ENCODE data around the gene KYAT1. TPM values are rescaled to one million over a fixed set of nuclear protein-coding genes. Genes with fewer than 3 reads are reported as not detected.

The KYAT1 gene
- total RNA-seq (2014; rRNA removed; shearing (Covaris generic)): 10.4 and 11.8 TPM in 2 replicates

DNA sequence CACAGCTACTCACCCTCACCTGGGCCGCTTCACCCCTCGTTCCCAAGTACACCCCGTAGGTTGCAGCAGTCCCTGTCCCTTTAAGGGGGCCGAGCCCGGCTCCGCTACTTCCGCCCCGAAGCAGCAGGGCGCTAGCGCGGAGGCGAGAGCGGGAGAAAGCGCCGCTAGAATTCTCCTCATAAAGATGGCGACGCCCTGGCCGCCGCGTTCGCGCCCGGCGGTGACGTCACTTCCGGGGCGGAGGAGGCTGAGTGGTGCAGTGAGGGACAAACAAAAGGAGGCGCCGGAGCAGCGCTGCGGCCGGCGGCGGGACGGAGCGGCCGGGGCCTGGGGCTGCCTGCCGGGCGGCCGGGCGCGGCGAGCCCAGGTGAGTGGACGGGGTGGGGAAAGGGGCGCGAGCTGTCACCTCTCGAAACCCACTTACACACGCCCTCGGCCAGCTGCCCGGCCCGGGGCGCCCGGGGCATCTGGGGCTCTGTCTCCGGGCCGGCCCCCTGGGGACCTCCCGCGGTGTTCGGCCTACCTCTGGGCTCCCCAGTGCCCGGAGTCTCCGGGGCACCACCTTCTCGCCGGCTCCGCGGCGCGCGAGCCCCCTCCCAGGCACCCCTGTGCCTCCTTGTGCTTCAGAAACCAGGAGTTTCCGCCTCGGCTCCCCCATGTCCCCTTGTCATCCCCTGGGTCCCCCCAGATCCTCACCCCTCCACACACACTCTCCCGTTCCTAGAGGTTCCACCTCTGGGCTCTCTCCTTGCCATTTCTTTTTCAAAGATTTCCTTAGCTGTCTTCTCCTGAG, at the start of gene KYAT1, which contains the start of gene LRRC8A:
TSS of gene KYAT1 (minus strand) at position 67 of the 793 bp plus-strand sequence. CDS start 36,545 bp downstream, outside the sequence.
TSS of gene LRRC8A (plus strand) at position 250 of the 793 bp plus-strand sequence. CDS start 25,032 bp downstream, outside the sequence.
- DNase-seq (ENCODE audit: low spot score): peak; percentile 96

DNA sequence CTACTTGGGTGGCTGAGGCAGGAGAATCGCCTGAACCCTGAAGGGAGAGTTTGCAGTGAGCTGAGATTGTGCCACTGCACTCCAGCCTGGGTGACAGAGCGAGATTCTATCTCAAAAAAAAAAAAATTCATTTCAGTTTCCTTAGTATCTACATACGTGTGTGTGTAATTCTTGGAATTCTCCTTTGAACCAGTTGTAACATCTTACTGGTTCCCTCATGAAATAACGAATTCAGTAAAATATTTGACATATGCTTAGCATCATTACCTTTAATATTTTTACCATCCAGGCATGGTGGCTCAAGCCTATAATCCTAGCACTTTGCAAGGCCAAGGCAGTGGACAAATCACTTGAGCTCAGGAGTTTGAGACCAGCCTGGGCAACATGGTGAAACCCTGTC, 47.8 kb upstream of the KYAT1 start:
- DNase-seq (ENCODE audit: low spot score): no peak

DNA sequence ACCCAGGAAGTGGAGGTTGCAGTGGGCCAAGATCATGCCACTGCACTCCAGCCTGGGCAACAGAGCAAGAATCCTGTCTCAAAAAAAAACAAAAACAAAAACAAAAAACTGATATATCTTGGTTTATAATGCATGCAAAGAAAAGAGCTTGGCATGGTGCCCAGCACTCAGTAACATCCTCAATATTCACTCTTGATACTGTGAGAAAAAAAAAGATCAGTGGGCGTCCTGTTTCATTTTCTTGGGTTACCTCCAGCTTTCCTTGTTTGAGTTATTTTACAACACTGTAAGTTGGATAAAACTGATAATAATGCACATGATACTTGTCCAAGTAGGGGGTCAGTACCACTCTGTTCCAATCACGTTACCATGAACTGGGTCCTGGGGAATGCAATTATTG, 46.9 kb upstream of the KYAT1 start:
- DNase-seq (ENCODE audit: low spot score): no peak

DNA sequence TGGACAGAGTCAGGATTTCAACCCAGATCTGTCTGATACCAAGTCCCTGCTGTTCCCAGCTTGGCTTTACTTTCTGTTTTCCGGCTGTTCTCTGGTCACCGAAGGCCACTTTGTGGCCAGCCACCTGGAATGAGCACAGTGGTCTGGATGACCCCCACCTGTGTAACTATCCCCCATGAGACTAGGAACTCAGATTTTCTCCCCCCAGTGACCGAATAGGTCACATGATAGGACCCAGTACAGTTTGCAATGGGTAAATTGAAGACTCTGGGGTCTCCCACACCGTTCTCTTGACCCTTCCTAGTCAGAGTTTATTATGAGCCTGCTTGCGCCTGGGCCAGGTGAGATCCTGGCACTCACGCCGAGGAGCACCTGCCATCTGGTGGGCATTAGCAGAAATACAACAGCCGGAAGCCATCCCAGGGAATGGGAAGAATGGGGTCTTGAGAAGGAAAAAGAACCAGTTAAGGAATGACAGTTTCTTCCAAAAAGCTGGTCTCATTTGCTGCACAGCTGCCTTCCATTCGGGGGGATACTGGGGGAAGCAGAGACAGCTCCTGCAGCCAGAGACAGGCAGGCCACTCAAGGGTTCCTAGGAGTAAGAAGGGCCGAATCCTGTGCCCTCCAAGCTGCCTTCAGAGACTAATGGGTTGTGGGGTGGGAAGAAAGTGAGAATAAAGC, 46.1 kb upstream of the KYAT1 start:
- peak; percentile 75 for DNase-seq (ENCODE audit: low spot score)

DNA sequence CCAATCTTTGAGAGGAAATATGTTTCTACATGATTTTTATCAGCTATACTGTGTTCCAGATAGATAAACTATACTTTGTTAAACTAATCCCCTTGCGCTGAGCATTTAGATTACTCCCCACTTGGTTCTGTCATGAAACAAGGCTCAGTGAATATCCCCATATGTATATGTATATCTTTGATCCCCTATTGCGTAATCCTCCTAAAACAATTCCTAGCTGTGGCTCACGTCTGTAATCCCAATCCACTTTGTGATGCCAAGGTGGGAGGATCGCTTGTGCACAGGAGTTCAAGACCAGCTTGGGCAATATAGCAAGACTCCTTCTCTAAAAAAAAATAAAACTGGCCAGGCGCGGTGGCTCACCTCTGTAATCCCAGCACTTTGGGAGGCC, 41.7 kb upstream of the KYAT1 start:
- no peak for DNase-seq (ENCODE audit: low spot score)

DNA sequence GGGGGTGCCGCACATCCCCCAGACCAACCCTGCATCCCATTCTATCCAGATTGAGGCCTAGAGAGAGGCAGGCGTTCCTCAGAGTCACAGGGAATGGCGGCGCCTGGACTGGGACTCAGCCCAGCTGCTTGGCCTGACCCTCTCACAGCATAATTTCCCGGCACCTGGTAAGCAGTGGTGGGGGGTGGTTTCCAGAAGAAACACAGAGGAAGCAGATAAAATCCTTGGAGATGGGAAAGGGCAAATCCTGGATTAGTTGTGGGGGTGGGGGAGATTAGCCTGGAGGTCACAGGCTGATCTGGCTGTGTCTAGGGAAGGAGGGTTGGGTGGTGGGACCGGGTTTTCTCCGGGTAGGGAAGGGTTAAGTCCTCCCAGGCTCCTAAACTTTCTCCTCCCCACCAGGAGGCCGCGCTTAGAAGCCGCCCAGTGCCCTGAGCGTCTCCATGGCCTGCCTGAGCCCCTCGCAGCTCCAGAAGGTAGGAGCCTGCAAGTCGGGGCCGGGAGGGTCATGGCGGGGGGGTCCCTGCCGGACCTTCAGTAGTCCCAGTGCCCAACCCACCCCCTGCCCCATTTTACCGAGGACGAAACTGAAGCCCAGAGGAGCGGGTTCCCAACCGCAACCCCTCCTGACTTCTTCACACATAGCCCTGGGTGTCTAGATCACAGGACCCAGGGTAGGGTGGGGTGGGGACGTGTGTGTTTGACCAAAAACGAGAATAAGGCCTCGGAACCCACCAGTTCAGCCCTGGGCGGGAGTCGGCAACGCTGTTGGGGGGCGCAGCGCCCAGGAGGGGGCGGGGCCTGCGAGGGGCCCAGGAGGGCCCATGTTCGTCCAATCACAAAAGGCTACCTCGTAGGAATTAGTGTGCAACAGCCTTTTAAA, 40.4 kb upstream of the KYAT1 start:
- DNase-seq (ENCODE audit: low spot score): no peak

DNA sequence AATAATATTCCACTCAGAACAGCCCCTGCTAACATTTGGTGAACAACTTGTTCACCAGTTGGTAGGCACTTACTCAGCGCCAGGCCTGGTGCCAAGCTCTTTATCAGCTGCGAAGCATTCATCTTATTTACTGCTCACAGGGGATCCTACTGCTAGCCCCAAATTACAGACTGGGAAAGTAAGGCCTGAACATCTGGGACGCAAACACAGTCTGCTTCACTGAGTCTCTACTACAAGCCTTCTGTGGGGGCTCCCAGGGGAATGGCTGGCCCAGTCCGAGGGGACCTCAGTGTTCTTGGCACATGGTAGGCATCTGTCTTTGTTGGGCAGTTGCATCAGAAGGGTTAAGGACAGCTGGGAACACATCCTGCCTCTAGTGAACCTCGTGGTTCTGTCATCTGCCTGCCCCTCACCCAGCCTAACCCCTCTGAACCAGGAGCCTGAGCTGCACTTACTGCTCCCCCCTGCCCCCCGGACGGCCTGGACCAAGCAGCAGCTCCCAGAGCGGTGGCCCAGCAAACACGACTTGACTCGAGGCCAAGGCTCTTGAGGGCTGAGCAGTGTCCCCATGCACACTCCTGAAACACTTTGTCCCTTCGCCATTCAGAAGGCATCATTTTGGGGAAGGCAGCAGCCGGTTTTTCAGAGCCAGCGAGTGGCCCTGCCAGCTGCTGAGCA, 38.8 kb upstream of the KYAT1 start, which contains the start of gene PHYHD1:
TSS of gene PHYHD1 (plus strand) at position 602 of the 678 bp plus-strand sequence. CDS start 1,342 bp downstream, outside the sequence.
- no peak for DNase-seq (ENCODE audit: low spot score)

DNA sequence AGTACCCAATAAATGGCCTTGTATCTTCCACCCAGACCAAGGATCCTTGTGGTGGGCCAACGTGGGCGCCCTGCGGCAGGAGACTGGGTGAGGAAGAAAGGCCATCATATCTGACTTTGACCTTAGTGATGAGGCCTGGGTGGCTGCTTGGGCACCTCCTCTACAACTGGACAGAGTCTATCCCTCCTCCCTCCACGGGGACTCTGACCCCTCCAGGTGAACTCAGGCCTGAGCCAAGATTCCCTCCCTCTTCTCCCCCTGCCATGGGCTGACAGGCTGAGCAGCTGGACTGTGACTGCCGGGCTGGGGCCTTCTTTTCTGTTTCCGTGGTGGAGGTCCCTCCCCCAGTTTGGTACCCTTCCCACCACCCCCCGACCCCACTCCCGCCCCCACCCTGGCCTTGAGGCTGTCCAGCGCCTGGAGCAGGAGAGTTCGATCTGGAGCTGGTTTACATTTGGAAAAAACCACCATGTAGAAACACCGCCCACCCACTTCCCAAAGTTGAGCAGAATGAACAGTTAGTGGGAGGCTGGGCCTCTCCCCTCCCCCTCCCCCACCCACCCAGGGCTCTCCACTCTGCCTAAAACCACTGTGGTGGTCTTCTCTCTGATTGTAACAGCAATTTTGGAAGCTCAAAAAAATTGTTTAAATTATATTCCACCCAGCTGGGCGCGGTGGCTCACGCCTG, 37.8 kb upstream of the KYAT1 start:
- DNase-seq (ENCODE audit: low spot score): no peak

DNA sequence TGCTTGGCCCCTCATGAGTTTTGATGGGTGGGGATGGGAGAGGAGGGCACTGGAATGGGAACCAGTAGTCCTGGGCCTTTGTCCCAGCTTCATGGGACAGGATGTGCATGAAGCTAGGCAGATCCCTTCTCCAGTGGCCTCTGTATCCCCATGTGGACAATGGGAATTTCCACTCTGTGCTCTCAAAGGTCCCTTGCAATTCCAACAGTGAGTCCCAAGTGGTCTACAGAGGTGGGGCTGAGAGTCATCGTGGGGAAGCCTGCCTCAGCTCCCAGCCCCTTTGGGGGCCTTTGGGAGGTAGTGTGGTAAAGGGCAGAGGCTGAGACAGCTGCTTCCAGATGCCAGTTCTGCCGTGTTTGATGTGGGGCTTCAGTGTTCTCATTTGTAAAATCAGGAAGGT, 37.2 kb upstream of the KYAT1 start:
- no peak for DNase-seq (ENCODE audit: low spot score)

DNA sequence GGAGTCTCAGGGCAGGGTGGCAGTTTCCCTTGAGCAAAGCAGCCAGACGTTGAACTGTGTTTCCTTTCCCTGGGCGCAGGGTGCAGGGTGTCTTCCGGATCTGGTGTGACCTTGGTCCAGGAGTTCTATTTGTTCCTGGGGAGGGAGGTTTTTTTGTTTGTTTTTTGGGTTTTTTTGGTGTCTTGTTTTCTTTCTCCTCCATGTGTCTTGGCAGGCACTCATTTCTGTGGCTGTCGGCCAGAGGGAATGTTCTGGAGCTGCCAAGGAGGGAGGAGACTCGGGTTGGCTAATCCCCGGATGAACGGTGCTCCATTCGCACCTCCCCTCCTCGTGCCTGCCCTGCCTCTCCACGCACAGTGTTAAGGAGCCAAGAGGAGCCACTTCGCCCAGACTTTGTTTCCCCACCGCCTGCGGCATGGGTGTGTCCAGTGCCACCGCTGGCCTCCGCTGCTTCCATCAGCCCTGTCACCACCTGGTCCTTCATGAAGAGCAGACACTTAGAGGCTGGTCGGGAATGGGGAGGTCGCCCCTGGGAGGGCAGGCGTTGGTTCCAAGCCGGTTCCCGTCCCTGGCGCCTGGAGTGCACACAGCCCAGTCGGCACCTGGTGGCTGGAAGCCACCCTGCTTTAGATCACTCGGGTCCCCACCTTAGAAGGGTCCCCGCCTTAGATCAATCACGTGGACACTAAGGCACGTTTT, 35.5 kb upstream of the KYAT1 start:
- DNase-seq (ENCODE audit: low spot score): no peak

DNA sequence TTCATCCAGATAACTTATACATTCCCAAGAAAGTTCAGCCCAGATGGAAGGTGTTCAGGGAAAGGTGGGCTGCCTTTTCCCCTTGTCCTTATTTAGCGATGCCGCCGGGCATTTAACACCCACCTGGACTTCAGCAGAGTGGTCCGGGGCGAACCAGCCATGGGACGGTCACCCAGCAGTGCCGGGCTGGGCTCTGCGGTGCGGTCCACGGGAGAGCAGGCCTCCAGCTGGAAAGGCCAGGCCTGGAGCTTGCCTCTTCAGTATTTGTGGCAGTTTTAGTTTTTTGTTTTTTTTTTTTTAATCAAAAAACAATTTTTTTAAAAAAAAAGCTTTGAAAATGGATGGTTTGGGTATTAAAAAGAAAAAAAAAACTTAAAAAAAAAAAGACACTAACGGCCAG, 35.0 kb upstream of the KYAT1 start:
- no peak for DNase-seq (ENCODE audit: low spot score)

DNA sequence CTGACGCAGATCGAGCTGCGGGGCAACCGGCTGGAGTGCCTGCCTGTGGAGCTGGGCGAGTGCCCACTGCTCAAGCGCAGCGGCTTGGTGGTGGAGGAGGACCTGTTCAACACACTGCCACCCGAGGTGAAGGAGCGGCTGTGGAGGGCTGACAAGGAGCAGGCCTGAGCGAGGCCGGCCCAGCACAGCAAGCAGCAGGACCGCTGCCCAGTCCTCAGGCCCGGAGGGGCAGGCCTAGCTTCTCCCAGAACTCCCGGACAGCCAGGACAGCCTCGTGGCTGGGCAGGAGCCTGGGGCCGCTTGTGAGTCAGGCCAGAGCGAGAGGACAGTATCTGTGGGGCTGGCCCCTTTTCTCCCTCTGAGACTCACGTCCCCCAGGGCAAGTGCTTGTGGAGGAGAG, 34.5 kb upstream of the KYAT1 start:
- DNase-seq (ENCODE audit: low spot score): no peak

DNA sequence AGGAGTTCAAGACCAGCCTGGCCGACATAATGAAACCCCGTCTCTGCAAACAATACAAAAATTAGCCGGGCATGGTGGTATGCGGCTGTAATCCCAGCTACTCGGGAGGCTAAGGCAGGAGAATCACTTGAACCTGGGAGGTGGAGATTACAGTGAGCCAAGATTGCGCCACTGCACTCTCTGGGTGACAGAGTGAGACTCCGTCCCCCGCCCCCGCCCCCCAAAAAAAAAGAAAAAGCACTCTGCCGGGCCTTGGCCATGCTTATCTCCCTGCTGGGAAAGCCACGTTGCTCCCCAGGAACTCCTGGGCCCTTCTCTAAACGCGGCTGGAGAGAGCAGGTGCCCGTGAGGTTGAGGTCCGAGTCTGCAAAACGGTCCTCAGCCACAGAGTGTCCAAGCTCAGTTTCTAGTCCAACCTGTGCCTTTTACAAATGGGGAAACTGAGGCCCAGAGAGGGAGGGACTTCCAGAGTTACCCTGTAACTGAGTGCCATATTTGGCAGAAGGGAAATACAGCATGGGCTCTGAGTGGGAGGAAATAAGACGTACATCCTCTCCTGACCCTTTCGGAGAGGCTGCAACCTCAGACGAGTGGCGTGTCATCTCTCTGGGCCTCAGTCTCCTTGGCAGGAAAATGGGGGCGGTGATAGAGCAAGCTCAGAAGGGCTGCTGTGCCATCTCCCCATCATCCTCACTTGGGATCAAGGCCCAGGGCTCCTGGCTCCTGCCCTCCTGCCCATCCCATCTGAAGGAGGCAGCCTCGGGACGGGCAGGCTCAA, 32.4 kb upstream of the KYAT1 start:
- DNase-seq (ENCODE audit: low spot score): no peak

DNA sequence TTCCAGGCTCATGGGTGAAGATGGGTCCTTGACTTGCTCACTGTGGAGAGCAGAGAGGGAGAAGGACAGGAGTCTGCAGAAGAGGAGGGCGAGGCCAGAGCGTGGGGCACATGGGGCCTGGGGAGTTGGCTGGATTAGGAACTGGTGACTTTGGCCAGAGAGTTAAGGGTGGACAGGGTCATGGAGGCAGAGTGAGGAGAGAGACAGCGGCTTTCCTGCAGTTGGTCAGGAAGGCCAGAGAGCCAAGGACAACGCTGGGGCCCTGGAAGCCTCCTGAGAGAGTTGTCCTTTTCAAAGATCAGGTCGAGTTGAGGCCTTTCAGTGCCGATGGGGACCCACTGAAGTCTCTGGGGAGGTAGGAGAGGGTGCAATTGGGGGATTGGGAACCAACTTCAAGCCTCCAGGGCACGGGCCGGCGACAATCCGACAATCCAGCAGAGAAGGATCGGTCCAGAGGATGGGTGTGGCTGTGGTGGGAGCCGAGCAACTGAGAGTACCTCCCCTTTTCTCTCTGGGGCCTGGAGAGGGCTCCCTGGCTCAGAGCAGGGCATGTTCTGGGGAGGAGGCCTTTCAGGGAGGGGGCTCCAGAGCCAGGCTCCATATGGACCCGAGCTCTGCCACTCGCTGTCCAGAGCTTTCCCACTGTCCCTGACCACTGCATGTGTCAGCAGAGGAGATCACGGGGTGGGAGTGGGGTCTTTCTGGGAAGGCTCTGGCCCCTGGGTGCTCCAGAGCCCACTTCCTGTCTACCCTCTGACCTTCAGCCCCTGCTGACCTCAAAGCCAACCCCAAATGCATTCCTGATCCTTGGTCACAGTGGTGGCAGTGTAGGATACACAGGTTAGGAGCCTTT, 31.5 kb upstream of the KYAT1 start:
- no peak for DNase-seq (ENCODE audit: low spot score)

DNA sequence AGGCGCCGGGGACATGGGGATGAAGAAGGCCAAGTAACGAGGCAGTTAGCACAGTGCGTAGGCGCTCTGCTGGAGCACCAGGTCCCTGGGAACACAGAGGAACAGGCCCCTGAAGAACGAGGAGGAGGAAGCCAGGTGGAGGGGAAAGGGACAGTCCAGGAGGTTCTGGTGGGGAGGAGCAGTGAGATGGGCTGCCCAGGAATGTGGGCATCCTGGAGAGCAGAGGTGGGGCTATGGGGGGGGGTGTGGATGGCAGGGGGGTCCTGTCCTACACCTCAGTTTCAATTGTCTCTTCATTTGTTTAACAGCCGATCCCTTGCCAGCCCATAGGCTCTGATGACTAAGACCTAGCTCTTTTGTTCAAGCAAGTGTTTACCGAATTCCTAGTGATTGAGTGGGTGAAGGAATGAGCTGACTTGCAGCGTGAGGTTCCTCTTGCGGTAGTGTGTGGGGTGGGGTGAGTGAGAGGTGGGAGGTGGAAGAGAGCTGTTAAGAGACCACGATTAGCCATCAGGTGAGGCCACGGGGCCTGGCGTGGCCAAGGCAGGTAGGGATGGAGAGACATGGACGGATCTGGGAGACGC, 30.6 kb upstream of the KYAT1 start:
- DNase-seq (ENCODE audit: low spot score): peak; percentile 47

DNA sequence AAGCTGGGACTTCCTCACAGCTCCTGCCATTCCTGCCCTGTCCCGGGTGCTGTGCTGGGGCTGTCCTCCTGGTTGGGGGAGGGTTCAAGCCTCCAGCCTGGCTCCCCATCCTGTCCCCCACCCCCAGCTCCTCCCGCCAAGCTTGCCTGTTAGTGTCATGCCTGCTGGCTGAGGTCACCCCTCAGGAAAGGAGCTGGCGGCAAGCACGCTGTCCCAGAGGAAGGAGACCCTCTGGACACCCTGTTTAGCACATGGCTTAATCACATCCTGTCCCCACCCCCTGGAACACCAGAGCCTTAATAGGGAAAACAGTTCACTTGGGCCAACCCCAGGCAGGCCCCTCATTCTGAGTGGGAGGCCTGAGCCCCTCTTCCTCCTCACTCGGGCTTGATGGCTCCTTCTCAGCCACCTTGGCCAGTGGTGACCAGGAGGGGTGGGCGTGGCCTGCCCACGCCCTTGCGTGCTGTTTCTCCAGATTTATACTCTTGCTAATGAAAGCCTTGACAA, 29.8 kb upstream of the KYAT1 start:
- DNase-seq (ENCODE audit: low spot score): no peak

DNA sequence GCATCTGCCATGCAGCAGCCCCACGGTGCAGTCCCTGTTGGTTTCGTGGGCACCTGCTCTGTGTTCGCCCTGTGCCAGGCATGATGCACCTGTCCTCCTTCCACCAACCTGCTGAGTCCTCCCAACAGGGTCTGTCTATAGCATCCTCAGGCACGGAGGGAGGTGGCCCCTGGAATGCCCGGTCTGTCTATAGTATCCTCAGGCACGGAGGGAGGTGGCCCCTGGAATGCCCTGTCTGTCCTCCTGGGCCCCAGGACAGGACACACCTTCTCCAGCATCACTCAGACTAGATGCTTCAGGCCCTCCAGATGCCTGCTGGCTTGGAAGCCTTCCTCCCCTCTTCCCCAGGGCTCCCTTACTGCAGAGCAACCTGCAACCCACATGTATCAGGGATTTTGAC, 29.2 kb upstream of the KYAT1 start:
- no peak for DNase-seq (ENCODE audit: low spot score)

DNA sequence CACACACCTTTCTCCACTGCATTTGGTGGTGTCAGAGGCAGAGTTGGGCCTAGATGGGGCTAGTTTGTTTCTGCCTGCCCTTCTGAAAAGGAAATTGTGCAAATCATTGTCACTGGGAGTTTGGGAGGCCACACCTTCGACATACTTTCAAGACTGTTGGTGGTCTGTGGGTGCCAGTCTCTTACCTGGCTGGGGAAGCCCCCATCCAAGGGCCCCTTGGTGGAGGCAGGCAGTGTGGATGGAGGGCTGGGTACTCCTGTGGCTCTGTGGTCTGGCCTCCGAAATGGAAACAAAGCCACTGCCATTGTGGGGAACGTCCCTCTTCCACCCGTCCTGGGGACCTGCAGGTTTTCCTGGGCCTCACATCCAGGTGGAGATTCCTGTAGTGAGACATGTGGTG, 28.1 kb upstream of the KYAT1 start:
- no peak for DNase-seq (ENCODE audit: low spot score)

Data from HT-29 (cell line).